Smooth muscle cell (in vitro differentiated cells): Measurements from ENCODE around the gene VPS37D. TPM values are rescaled to one million over a fixed set of nuclear protein-coding genes. Genes with fewer than 3 reads are reported as not detected.

Experiments
- DNase-seq: peaks from one replicate; lab custom pipeline; 2025; ENCODE audit not compliant: unreplicated experiment; lab: John Stamatoyannopoulos, UW
- H2AFZ ChIP-seq: fragments of 200-600 bp; sonication (generic); 2 replicates; pipeline ENCODE4 v1.6.0; 2016; ENCODE audit warnings: antibody characterized with exemption, low read depth, mild to moderate bottlenecking
- H3F3A ChIP-seq: fragments of 200-600 bp; sonication (generic); 2 replicates; pipeline ENCODE4 v1.6.0; 2017; ENCODE audit warnings: antibody characterized with exemption, low read depth
- H3K27ac ChIP-seq: fragments of 200-600 bp; sonication (generic); 2 replicates; pipeline ENCODE4 v1.5.1; 2016; ENCODE audit warnings: low read depth, mild to moderate bottlenecking
- H3K27me3 ChIP-seq: fragments of 200-600 bp; sonication (generic); 2 replicates; pipeline ENCODE4 v1.6.1; 2016; ENCODE audit warnings: low read depth, mild to moderate bottlenecking
- H3K36me3 ChIP-seq: fragments of 200-600 bp; sonication (generic); 2 replicates; pipeline ENCODE4 v1.5.1; 2016; ENCODE audit warnings: low read depth
- H3K4me1 ChIP-seq: fragments of 200-600 bp; sonication (generic); 2 replicates; pipeline ENCODE4 v1.5.1; 2016; ENCODE audit warnings: low read depth
- H3K4me2 ChIP-seq: fragments of 200-600 bp; sonication (generic); 2 replicates; pipeline ENCODE4 v1.6.0; 2016; ENCODE audit warnings: mild to moderate bottlenecking
- H3K4me3 ChIP-seq: fragments of 200-600 bp; sonication (generic); 2 replicates; pipeline ENCODE4 v1.5.1; 2016; ENCODE audit warnings: mild to moderate bottlenecking
- H3K79me2 ChIP-seq: fragments of 200-600 bp; sonication (generic); 2 replicates; pipeline ENCODE4 v1.6.0; 2016; ENCODE audit warnings: low read depth, mild to moderate bottlenecking
- H3K9ac ChIP-seq: fragments of 200-600 bp; sonication (generic); 2 replicates; pipeline ENCODE4 v1.6.0; 2016; ENCODE audit warnings: low read depth
- H3K9me3 ChIP-seq: fragments of 200-600 bp; sonication (generic); replicated peaks from 2 replicates; pipeline ENCODE4 v1.5.1; 2016; ENCODE audit warnings: low read depth
- H4K20me1 ChIP-seq: fragments of 200-600 bp; sonication (generic); 2 replicates; pipeline ENCODE4 v1.6.0; 2016; ENCODE audit warnings: low read depth
- WGBS: methylation state at CpG from one replicate; pipeline ENCODE4 v1.1.7; 2016; ENCODE audit warnings: low lambda C conversion rate; 5-methylcytosine and 5-hydroxymethylcytosine counted together
- polyA plus RNA-seq: library from polyadenylated mRNA; unstranded; fragments of >200 nt; fragmentation: Nextera tagmentation; extraction: Ambion mirVana; gene quantifications from 2 replicates; pipeline ENCODE4 v1.2.1, GENCODE V29; 2016
- total RNA-seq: library from RNA; depleted of rRNA; stranded (reverse); fragments of >200 nt; gene quantifications from 2 replicates; pipeline ENCODE4 v1.2.3, GENCODE V29; 2014
- TF ChIP-seq, protein P1 (sequence below): fragments of 200-600 bp; sonication (generic); IDR thresholded peaks from 2 replicates; pipeline ENCODE4 v1.5.1; 2017; ENCODE audit warnings: borderline replicate concordance, mild to moderate bottlenecking, antibody characterized with exemption; ENCODE audit not compliant: insufficient read depth, poor library complexity, severe bottlenecking

Gene VPS37D
- total and polyA plus RNA-seq, 2 experiments from 2014 or later, result 7.1 to 8.7 TPM

DNA sequence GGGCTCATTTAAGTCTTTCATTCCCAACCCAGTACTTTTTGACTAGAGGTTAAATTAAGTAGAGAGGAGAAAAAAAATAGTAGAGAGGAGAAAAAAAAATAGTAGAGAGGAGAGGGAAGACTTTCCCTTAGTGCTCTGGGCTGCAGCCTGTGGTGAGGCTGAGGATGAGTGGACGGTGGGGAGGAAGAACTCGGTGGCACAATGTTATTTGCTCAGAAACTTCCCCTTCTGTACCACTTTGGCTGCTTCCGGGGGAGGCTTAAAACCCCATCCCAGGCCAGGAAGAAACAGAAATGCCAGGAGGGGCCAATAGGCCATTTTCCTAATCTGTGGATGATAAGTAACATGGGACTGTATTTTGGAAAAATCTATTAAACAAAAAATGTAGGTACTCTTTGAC, 28.7 kb upstream of the VPS37D start:
- TF ChIP-seq, protein P1, sequence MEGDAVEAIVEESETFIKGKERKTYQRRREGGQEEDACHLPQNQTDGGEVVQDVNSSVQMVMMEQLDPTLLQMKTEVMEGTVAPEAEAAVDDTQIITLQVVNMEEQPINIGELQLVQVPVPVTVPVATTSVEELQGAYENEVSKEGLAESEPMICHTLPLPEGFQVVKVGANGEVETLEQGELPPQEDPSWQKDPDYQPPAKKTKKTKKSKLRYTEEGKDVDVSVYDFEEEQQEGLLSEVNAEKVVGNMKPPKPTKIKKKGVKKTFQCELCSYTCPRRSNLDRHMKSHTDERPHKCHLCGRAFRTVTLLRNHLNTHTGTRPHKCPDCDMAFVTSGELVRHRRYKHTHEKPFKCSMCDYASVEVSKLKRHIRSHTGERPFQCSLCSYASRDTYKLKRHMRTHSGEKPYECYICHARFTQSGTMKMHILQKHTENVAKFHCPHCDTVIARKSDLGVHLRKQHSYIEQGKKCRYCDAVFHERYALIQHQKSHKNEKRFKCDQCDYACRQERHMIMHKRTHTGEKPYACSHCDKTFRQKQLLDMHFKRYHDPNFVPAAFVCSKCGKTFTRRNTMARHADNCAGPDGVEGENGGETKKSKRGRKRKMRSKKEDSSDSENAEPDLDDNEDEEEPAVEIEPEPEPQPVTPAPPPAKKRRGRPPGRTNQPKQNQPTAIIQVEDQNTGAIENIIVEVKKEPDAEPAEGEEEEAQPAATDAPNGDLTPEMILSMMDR, result no peak
- no peak for DNase-seq
- WGBS, result 88% methylated on average over 3 of the region's 3 CpGs

DNA sequence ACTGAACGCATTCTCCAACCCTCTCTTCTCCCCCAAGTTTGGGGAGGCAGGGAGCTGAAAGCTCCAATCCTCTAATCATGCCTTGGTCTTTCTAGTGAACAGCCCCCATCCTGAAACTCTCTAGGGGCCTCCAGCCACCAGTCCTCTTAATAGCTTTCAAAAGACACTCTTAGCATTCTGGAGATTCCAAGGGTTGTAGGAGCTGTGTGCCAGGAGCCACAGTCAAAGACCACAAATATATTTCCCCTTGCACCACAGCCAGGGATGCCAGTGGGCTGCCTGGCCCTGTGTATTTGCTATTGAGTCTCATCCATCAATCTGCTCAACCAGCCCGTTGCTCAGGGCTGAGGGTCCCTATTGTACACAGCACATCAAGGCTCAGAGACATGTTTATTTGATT, 24.8 kb upstream of the VPS37D start:
- Histone ChIP-seq H3K9ac (no peak overlapping the region), H3K4me1 (peaks cover under 1% of the 10 kb centered on the region), H3K27ac (no peak overlapping the region), H2AFZ (no peak overlapping the region), H3K4me2 (no peak overlapping the region), H3K27me3 (peaks cover 35% of the 10 kb centered on the region), H3K79me2 (no peaks in the 10 kb centered on the region), H3K36me3 (no peaks in the 10 kb centered on the region), H4K20me1 (no peaks in the 10 kb centered on the region), H3F3A (no peaks in the 10 kb centered on the region), H3K9me3 (no peaks in the 10 kb centered on the region), H3K4me3 (no peak overlapping the region)
- DNase-seq, result no peak
- TF ChIP-seq, protein P1, result no peak
- 94% methylated on average over 2 of the region's 2 CpGs for WGBS

More for the DNA sequence above, 28.7 kb upstream of the VPS37D start:
- Histone ChIP-seq H3K4me3 (no peak overlapping the region), H4K20me1 (no peaks in the 10 kb centered on the region), H3K27me3 (no peaks in the 10 kb centered on the region), H3K27ac (no peak overlapping the region), H3F3A (no peaks in the 10 kb centered on the region), H2AFZ (no peak overlapping the region), H3K79me2 (no peaks in the 10 kb centered on the region), H3K9ac (no peak overlapping the region), H3K9me3 (no peaks in the 10 kb centered on the region), H3K4me1 (no peaks in the 10 kb centered on the region), H3K4me2 (no peak overlapping the region), H3K36me3 (no peaks in the 10 kb centered on the region)

DNA sequence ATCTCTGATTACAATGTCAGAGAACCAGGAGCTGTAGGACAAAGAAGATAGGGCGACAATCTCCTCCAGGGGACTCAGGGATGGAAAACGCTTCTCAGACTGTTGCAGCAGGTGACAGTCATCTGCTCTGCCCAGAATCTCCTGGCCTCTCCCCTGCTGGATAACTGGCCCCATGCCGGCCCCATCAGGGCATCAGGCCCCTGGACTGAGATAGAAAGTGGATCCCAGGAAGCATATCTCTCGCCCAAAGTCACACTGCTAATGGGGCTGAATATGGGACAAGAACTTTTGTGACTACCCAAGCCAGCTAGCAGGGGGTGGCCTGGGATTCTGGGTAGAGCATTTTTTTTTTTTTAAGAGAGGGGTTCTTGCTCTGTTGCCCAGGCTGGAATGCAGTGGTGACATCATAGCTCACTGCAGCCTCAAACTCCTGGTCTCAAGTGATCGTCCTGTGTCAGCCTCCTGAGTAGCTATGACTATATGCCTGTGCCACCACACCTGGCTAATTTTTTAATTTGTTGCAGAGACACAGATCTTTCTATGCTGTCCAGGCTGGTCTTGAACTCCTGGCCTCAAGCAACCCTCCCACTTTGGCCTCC, 22.8 kb upstream of the VPS37D start:
- Histone ChIP-seq H3K4me2 (no peak overlapping the region), H3K4me1 (peaks cover 4% of the 10 kb centered on the region), H3F3A (no peaks in the 10 kb centered on the region), H4K20me1 (no peaks in the 10 kb centered on the region), H3K27ac (no peak overlapping the region), H3K79me2 (no peaks in the 10 kb centered on the region), H3K27me3 (peaks cover 55% of the 10 kb centered on the region), H2AFZ (no peak overlapping the region), H3K9ac (no peak overlapping the region), H3K4me3 (no peak overlapping the region), H3K9me3 (no peaks in the 10 kb centered on the region), H3K36me3 (no peaks in the 10 kb centered on the region)
- 77% methylated on average over 5 of the region's 5 CpGs for WGBS
- no peak for DNase-seq
- TF ChIP-seq, protein P1, result no peak

DNA sequence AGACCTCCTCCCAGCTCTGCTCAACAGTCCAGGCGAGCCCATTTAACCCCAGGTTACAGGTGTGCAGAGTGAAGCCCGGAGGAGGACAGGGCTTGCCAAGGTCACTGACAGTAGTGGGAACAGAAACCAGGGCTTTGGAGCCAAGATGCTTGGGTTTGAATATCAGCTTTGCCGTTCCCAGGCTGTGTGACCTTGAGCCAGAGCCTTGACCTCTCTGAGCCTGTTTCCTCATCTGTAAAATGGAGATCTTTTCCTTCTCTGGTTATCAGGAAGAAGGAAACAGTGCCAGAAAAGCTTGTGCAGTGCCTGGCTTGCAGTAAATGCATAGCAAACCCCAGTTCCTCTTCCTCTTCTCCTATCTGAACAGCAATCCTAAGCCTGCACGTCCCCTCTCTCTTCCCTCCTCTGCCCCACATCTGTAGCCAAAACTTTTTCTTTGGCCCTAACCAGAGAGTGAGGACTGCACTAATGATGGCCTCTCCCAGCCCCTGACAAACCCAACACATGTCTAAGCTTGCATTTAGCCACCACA, 21.9 kb upstream of the VPS37D start:
- Histone ChIP-seq H2AFZ (no peak overlapping the region), H3K79me2 (no peaks in the 10 kb centered on the region), H3K27ac (no peak overlapping the region), H3K27me3 (peaks cover 64% of the 10 kb centered on the region), H3K4me2 (no peak overlapping the region), H3K9ac (no peak overlapping the region), H3K9me3 (no peaks in the 10 kb centered on the region), H3K36me3 (no peaks in the 10 kb centered on the region), H3K4me3 (no peak overlapping the region), H3F3A (no peaks in the 10 kb centered on the region), H3K4me1 (peaks cover 4% of the 10 kb centered on the region), H4K20me1 (no peaks in the 10 kb centered on the region)
- no peak for DNase-seq
- WGBS, result 71% methylated on average over 4 of the region's 4 CpGs
- TF ChIP-seq, protein P1, result no peak
